HepG2 (cell line): Measurements from ENCODE around the gene FBLN7.

ENCODE experiments used
- CTCF ChIP-seq: sonication (generic); formaldehyde crosslinking; IDR thresholded peaks from 2 replicates; pipeline ENCODE4 v1.5.0; 2020; ENCODE audit warnings: mild to moderate bottlenecking, missing genetic modification reagents, moderate library complexity
- FOXJ3 ChIP-seq: sonication (generic); formaldehyde crosslinking; IDR thresholded peaks from 2 replicates; pipeline ENCODE4 v1.4.0; 2020; ENCODE audit warnings: missing genetic modification reagents, mild to moderate bottlenecking, borderline replicate concordance
- TCF7L2 ChIP-seq: IDR thresholded peaks from 2 replicates; pipeline ENCODE4 v1.6.1; 2011; ENCODE audit warnings: mild to moderate bottlenecking, low read depth, low read length, moderate library complexity
- ZBTB20 ChIP-seq: sonication (generic); formaldehyde crosslinking; IDR thresholded peaks from 2 replicates; pipeline ENCODE4 v1.8.1; 2023; ENCODE audit warnings: missing genetic modification reagents, low read depth, mild to moderate bottlenecking, borderline replicate concordance

DNA sequence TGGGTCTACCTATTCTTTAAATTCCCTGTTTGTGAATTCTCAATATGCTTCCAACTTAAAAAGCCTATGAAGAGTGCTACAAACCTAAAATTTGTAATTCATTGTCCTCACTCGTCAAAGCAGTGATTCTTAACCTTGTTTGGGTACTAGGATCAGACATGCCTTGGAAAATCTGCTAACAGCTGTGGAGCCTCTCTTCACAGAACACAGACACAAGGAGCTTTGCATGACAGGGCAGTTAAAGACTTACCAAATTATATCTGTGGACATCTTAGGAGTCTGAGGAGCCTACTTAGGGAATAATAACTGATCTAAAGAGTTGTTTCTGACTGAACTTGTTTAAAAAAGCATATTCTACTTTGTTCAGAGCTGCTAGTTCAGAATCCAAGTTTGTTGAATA lies 45.0 kb upstream of the FBLN7 start:
- TF ChIP-seq CTCF (CRISPR knock-in tag): no peak
- no peak for TF ChIP-seq TCF7L2
- no peak for TF ChIP-seq FOXJ3
- no peak for TF ChIP-seq ZBTB20 (CRISPR knock-in tag)
